Measurements from ENCODE around the gene CSMD2.

Gene CSMD2

DNA sequence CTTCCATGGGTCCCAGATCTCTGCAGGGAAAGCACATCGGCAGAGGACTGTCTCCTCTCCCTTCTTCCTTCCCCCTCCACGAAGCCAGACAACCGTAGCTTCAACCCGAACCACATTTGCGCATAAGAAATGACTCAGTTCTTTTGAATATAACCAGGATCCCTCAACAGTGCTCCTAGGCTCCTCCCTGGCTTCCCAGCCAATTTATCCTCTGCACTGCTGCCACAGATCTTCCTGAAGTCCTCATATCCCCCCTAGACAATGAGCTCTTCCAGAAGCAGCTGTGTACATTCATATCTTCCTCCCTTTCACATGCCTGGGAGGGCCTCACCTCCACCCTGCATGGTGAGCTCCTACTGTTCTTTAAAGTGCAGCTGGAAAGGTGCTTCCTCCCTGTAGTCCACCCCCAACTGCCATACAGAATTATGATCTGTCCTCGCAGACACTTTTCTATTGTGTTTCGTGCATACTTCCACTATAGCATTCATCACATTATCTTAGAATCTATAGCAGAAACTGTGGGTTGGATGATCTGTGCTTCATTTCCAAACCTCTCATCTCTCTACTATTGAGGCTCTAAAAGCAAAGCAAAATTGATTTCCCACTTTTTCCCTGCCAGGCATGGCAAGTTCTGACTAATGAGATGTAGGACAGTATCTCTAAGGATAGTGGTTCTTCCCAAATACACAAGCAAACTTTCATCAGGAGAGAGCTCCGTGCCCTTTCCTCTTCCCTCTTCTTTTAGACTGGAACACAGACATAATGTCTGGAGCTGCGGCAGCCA is 480.4 kb downstream of the CSMD2 start:
- ATAC-seq (ENCODE audit: insufficient read depth, low read depth) (no peak), DNase-seq (no peak)
- TF ChIP-seq EZH2 (IDR thresholded peaks at IDR 0.05; ENCODE audit: borderline replicate concordance, low read depth, low read length, severe bottlenecking): no peak
- TF ChIP-seq, protein P1, sequence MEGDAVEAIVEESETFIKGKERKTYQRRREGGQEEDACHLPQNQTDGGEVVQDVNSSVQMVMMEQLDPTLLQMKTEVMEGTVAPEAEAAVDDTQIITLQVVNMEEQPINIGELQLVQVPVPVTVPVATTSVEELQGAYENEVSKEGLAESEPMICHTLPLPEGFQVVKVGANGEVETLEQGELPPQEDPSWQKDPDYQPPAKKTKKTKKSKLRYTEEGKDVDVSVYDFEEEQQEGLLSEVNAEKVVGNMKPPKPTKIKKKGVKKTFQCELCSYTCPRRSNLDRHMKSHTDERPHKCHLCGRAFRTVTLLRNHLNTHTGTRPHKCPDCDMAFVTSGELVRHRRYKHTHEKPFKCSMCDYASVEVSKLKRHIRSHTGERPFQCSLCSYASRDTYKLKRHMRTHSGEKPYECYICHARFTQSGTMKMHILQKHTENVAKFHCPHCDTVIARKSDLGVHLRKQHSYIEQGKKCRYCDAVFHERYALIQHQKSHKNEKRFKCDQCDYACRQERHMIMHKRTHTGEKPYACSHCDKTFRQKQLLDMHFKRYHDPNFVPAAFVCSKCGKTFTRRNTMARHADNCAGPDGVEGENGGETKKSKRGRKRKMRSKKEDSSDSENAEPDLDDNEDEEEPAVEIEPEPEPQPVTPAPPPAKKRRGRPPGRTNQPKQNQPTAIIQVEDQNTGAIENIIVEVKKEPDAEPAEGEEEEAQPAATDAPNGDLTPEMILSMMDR (IDR thresholded peaks at IDR 0.05; ENCODE audit: borderline replicate concordance, extremely low read depth, low read length, poor library complexity, severe bottlenecking): no peak
- no peak overlapping the region for H3K27ac ChIP-seq (ENCODE audit: low read length)
- H3K79me2 ChIP-seq (ENCODE audit: insufficient read depth, low read length): no peaks in the 10 kb centered on the region
- H3K4me2 ChIP-seq (ENCODE audit: insufficient read depth, low read length): no peak overlapping the region
- H3K4me1 ChIP-seq (ENCODE audit: insufficient read depth, low read length): no peaks in the 10 kb centered on the region
- no peak overlapping the region for H2AFZ ChIP-seq (ENCODE audit: low read depth, low read length)
- H4K20me1 ChIP-seq (ENCODE audit: insufficient read depth, low read length): no peaks in the 10 kb centered on the region
- no peak overlapping the region for H3K4me3 ChIP-seq (ENCODE audit: low read depth in 1 of 2, low read length in 2 of 2)
- H3K36me3 ChIP-seq (ENCODE audit: insufficient read depth, low read length): no peaks in the 10 kb centered on the region
- no peaks in the 10 kb centered on the region for H3K9me3 ChIP-seq (ENCODE audit: insufficient read depth, low read length, severe bottlenecking)
- no peaks in the 10 kb centered on the region for H3K27me3 ChIP-seq (ENCODE audit: insufficient read depth, low read length, poor library complexity)
- no peak overlapping the region for H3K9ac ChIP-seq (ENCODE audit: low read depth, low read length)

GRCh38 chr1:33683913-33684312 is 481.1 kb downstream of the CSMD2 start:
- Histone ChIP-seq H3K4me3 (ENCODE audit: low read depth in 1 of 2, low read length in 2 of 2) (no peak overlapping the region), H3K9me3 (ENCODE audit: insufficient read depth, low read length, severe bottlenecking) (no peaks in the 10 kb centered on the region), H3K9ac (ENCODE audit: low read depth, low read length) (no peak overlapping the region), H3K4me2 (ENCODE audit: insufficient read depth, low read length) (no peak overlapping the region), H4K20me1 (ENCODE audit: insufficient read depth, low read length) (no peaks in the 10 kb centered on the region), H2AFZ (ENCODE audit: low read depth, low read length) (no peak overlapping the region), H3K79me2 (ENCODE audit: insufficient read depth, low read length) (no peaks in the 10 kb centered on the region), H3K4me1 (ENCODE audit: insufficient read depth, low read length) (no peaks in the 10 kb centered on the region), H3K27me3 (ENCODE audit: insufficient read depth, low read length, poor library complexity) (no peaks in the 10 kb centered on the region), H3K36me3 (ENCODE audit: insufficient read depth, low read length) (no peaks in the 10 kb centered on the region), H3K27ac (ENCODE audit: low read length) (no peak overlapping the region)
- DNase-seq (no peak), ATAC-seq (ENCODE audit: insufficient read depth, low read depth) (no peak)
- TF ChIP-seq EZH2 (IDR thresholded peaks at IDR 0.05; ENCODE audit: borderline replicate concordance, low read depth, low read length, severe bottlenecking): no peak
- TF ChIP-seq, protein P1 (IDR thresholded peaks at IDR 0.05; ENCODE audit: borderline replicate concordance, extremely low read depth, low read length, poor library complexity, severe bottlenecking): no peak

- no peaks in the 10 kb centered on the region for H3K36me3 ChIP-seq (ENCODE audit: insufficient read depth, low read length)
These were observed 482.7 kb downstream of the CSMD2 start for GRCh38 chr1:33682371-33682770.

More at GRCh38 chr1:33682371-33682770, 482.7 kb downstream of the CSMD2 start:
- Histone ChIP-seq H3K4me2 (ENCODE audit: insufficient read depth, low read length) (no peak overlapping the region), H2AFZ (ENCODE audit: low read depth, low read length) (no peak overlapping the region), H3K27me3 (ENCODE audit: insufficient read depth, low read length, poor library complexity) (no peaks in the 10 kb centered on the region), H3K4me1 (ENCODE audit: insufficient read depth, low read length) (no peaks in the 10 kb centered on the region), H4K20me1 (ENCODE audit: insufficient read depth, low read length) (no peaks in the 10 kb centered on the region), H3K4me3 (ENCODE audit: low read depth in 1 of 2, low read length in 2 of 2) (no peak overlapping the region), H3K9ac (ENCODE audit: low read depth, low read length) (no peak overlapping the region), H3K9me3 (ENCODE audit: insufficient read depth, low read length, severe bottlenecking) (no peaks in the 10 kb centered on the region), H3K27ac (ENCODE audit: low read length) (no peak overlapping the region), H3K79me2 (ENCODE audit: insufficient read depth, low read length) (no peaks in the 10 kb centered on the region)
- ATAC-seq (ENCODE audit: insufficient read depth, low read depth) (no peak), DNase-seq (no peak)
- no peak for TF ChIP-seq EZH2 (IDR thresholded peaks at IDR 0.05; ENCODE audit: borderline replicate concordance, low read depth, low read length, severe bottlenecking)
- TF ChIP-seq, protein P1 (IDR thresholded peaks at IDR 0.05; ENCODE audit: borderline replicate concordance, extremely low read depth, low read length, poor library complexity, severe bottlenecking): no peak
